Colonic mucosa (tissue), 4 donors: ENCODE data around the gene GPD1L. TPM values are rescaled to one million over a fixed set of nuclear protein-coding genes. Genes with fewer than 3 reads are reported as not detected.

ENCODE experiments used
- DNase-seq: peaks from one replicate; pipeline ENCODE4 v3.0.0-alpha.2; 2020
- H3K27ac ChIP-seq: fragments of 200-600 bp; one replicate; pipeline ENCODE4 v1.8.0; 2021
- H3K27me3 ChIP-seq: fragments of 200-600 bp; one replicate; pipeline ENCODE4 v1.8.0; 2021
- H3K36me3 ChIP-seq: fragments of 200-600 bp; one replicate; pipeline ENCODE4 v1.8.0; 2021
- H3K4me1 ChIP-seq: fragments of 200-600 bp; one replicate; pipeline ENCODE4 v1.8.0; 2021; ENCODE audit warnings: mild to moderate bottlenecking
- H3K4me3 ChIP-seq: fragments of 200-600 bp; one replicate; pipeline ENCODE4 v1.8.0; 2021
- H3K9ac ChIP-seq, 2 donors: one replicate each; pipeline ENCODE4 v1.7.0; 2013; ENCODE audit warnings: control low read depth in 2 of 2, low read depth in 2 of 2, low read length in 2 of 2
- H3K9me3 ChIP-seq: fragments of 200-600 bp; one replicate; pipeline ENCODE4 v1.8.0; 2021
- intact Hi-C: fragments of 100-400 bp; cut with DNase I; formaldehyde crosslinking; loops from one replicate; pipeline ENCODE4 v1.14.1; 2022
- total RNA-seq, 2 donors: library from RNA; stranded (reverse); fragmentation: NEBNext Ultra II Directional in 1 of 2; extraction: Animal tissue kit (Norgen Biotek cat#: 25700) in 1 of 2; gene quantifications; one replicate each; pipeline ENCODE4 v1.2.1, GENCODE V29; 2021
- TF ChIP-seq, protein P1 (sequence below): fragments of 200-600 bp; IDR thresholded peaks from one replicate; pipeline ENCODE4 v1.8.0; 2022; ENCODE audit warnings: antibody characterized with exemption, mild to moderate bottlenecking
- donor health status: healthy.
- donor health status: DM: no; HTN: no; CAD: no.
- donor health status: DM: no; HTN: no; CAD: no.

GPD1L gene
- total RNA-seq, 2 donors from 2014 or later, result 70.3 to 78.4 TPM

DNA sequence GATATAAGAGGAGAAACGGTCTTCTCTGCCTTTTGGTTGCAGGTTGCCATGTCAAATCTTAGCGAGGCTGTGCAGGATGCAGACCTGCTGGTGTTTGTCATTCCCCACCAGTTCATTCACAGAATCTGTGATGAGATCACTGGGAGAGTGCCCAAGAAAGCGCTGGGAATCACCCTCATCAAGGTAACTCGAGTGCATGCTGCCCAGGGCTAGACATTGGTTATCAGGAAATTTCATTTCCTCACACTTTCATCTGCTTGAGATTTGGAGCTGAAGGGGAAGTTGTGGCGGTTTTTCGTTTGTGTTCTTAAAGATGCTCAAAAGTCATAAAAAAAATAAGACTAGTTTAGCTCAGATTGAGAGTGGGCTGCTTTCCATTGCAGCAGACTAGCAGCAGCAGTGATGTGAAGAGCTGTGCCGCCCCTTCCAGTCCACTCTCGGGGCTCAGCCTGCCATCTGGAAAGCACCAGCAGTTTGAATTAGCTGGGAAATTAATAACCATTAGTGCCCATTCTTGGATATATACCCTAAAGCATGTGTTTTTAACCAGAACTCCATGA, 32.2 kb downstream of the GPD1L start:
- TF ChIP-seq, protein P1, sequence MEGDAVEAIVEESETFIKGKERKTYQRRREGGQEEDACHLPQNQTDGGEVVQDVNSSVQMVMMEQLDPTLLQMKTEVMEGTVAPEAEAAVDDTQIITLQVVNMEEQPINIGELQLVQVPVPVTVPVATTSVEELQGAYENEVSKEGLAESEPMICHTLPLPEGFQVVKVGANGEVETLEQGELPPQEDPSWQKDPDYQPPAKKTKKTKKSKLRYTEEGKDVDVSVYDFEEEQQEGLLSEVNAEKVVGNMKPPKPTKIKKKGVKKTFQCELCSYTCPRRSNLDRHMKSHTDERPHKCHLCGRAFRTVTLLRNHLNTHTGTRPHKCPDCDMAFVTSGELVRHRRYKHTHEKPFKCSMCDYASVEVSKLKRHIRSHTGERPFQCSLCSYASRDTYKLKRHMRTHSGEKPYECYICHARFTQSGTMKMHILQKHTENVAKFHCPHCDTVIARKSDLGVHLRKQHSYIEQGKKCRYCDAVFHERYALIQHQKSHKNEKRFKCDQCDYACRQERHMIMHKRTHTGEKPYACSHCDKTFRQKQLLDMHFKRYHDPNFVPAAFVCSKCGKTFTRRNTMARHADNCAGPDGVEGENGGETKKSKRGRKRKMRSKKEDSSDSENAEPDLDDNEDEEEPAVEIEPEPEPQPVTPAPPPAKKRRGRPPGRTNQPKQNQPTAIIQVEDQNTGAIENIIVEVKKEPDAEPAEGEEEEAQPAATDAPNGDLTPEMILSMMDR, result no peak
- H3K27ac ChIP-seq, result no peak overlapping the region
- intact Hi-C loops, result no loop called here
- no peaks in the 10 kb centered on the region for H3K9me3 ChIP-seq
- no peaks in the 10 kb centered on the region for H3K36me3 ChIP-seq
- no peak overlapping the region for H3K4me3 ChIP-seq
- no peak overlapping the region for H3K9ac ChIP-seq
- no peaks in the 10 kb centered on the region for H3K27me3 ChIP-seq
- DNase-seq, result no peak
- no peaks in the 10 kb centered on the region for H3K4me1 ChIP-seq

GRCh38 chr3:32140943-32141342, 34.5 kb downstream of the GPD1L start:
- H3K27me3 ChIP-seq, result no peaks in the 10 kb centered on the region
- intact Hi-C loops, result no loop called here
- TF ChIP-seq, protein P1, result no peak
- no peak for DNase-seq
- no peak overlapping the region for H3K4me3 ChIP-seq
- H3K27ac ChIP-seq, result no peak overlapping the region
- no peaks in the 10 kb centered on the region for H3K36me3 ChIP-seq
- H3K9me3 ChIP-seq, result no peaks in the 10 kb centered on the region
- H3K9ac ChIP-seq, result no peak overlapping the region
- no peaks in the 10 kb centered on the region for H3K4me1 ChIP-seq

- H3K9me3 ChIP-seq, result no peaks in the 10 kb centered on the region
- DNase-seq, result peak; percentile 76
- no peaks in the 10 kb centered on the region for H3K4me1 ChIP-seq
- no peaks in the 10 kb centered on the region for H3K36me3 ChIP-seq
- intact Hi-C loops, result no loop called here
- no peak overlapping the region for H3K9ac ChIP-seq
- H3K27me3 ChIP-seq, result no peaks in the 10 kb centered on the region
- no peak overlapping the region for H3K4me3 ChIP-seq
- TF ChIP-seq, protein P1, result peak; percentile 74
- no peak overlapping the region for H3K27ac ChIP-seq
Measured at GRCh38 chr3:32143849-32144757, 37.7 kb downstream of the GPD1L start.

DNA sequence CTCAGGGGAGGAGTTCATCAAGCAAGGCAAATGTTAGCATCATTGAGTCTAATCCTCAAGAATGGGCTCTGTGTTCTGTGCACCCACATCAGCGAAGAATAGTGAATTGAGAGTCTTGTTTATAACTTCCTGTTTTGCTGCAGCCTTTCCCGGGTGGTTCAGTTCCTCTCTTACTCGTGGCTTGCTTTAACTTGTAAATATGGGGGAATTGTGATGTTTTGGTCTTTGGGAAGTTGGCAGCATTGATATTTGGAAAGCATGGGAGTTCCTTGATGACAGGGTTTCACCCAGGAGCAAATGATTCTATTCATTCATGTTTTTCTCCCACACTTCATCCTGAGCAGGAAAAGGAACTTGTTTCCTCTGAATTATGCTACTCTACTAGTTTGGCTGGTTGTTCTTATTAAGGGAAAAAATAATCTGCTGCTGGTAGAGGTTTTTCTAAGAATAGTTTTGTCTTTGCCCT, 40.4 kb downstream of the GPD1L start:
- Histone ChIP-seq H3K27ac (no peak overlapping the region), H3K27me3 (no peaks in the 10 kb centered on the region), H3K4me1 (no peaks in the 10 kb centered on the region), H3K4me3 (no peak overlapping the region), H3K9ac (no peak overlapping the region), H3K36me3 (no peaks in the 10 kb centered on the region), H3K9me3 (no peaks in the 10 kb centered on the region)
- TF ChIP-seq, protein P1, result no peak
- DNase-seq, result no peak
- intact Hi-C loops, result loop anchor here (1.0 kb wide), 1 partner anchor 127 kb away; no protein-coding TSS in a partner anchor

DNA sequence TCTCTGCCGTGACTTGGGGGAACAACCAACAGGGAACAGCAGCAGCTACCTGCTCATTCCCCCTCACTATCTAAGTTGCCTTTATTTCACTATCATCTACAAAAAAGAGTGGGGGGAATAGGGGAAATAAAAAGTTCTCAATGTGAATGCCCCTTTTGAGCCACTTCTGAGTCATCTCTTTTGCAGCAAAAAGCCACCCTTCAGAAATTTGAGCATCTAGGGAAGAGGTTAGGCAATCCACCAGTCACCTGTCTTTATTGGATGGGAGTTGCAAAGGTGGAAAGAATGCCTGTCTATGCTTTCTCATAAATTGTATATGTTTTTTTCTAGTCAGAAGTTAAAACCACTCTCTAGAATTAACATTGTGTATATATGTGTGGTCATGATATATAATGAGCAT, 41.1 kb downstream of the GPD1L start:
- H3K9ac ChIP-seq, result no peak overlapping the region
- intact Hi-C loops, result no loop called here
- no peaks in the 10 kb centered on the region for H3K36me3 ChIP-seq

More for the DNA sequence above, 41.1 kb downstream of the GPD1L start:
- no peaks in the 10 kb centered on the region for H3K9me3 ChIP-seq
- no peaks in the 10 kb centered on the region for H3K4me1 ChIP-seq
- no peak overlapping the region for H3K4me3 ChIP-seq
- TF ChIP-seq, protein P1, result no peak
- no peak overlapping the region for H3K27ac ChIP-seq
- H3K27me3 ChIP-seq, result no peaks in the 10 kb centered on the region
- DNase-seq, result no peak
